Smooth muscle cell (in vitro differentiated cells): ENCODE measurements around the gene ATF7. TPM values are rescaled to one million over a fixed set of nuclear protein-coding genes. Genes with fewer than 3 reads are reported as not detected.
A peak's percentile ranks its signal among the peaks of the same experiment; 100 is the strongest.

Experiments used
- DNase-seq: peaks from one replicate; lab custom pipeline; 2025; ENCODE audit not compliant: unreplicated experiment; lab: John Stamatoyannopoulos, UW
- H2AFZ ChIP-seq: fragments of 200-600 bp; sonication (generic); 2 replicates; pipeline ENCODE4 v1.6.0; 2016; ENCODE audit warnings: antibody characterized with exemption, low read depth, mild to moderate bottlenecking
- H3F3A ChIP-seq: fragments of 200-600 bp; sonication (generic); 2 replicates; pipeline ENCODE4 v1.6.0; 2017; ENCODE audit warnings: antibody characterized with exemption, low read depth
- H3K27ac ChIP-seq: fragments of 200-600 bp; sonication (generic); 2 replicates; pipeline ENCODE4 v1.5.1; 2016; ENCODE audit warnings: low read depth, mild to moderate bottlenecking
- H3K27me3 ChIP-seq: fragments of 200-600 bp; sonication (generic); 2 replicates; pipeline ENCODE4 v1.6.1; 2016; ENCODE audit warnings: low read depth, mild to moderate bottlenecking
- H3K36me3 ChIP-seq: fragments of 200-600 bp; sonication (generic); 2 replicates; pipeline ENCODE4 v1.5.1; 2016; ENCODE audit warnings: low read depth
- H3K4me1 ChIP-seq: fragments of 200-600 bp; sonication (generic); 2 replicates; pipeline ENCODE4 v1.5.1; 2016; ENCODE audit warnings: low read depth
- H3K4me2 ChIP-seq: fragments of 200-600 bp; sonication (generic); 2 replicates; pipeline ENCODE4 v1.6.0; 2016; ENCODE audit warnings: mild to moderate bottlenecking
- H3K4me3 ChIP-seq: fragments of 200-600 bp; sonication (generic); 2 replicates; pipeline ENCODE4 v1.5.1; 2016; ENCODE audit warnings: mild to moderate bottlenecking
- H3K79me2 ChIP-seq: fragments of 200-600 bp; sonication (generic); 2 replicates; pipeline ENCODE4 v1.6.0; 2016; ENCODE audit warnings: low read depth, mild to moderate bottlenecking
- H3K9ac ChIP-seq: fragments of 200-600 bp; sonication (generic); 2 replicates; pipeline ENCODE4 v1.6.0; 2016; ENCODE audit warnings: low read depth
- H3K9me3 ChIP-seq: fragments of 200-600 bp; sonication (generic); replicated peaks from 2 replicates; pipeline ENCODE4 v1.5.1; 2016; ENCODE audit warnings: low read depth
- H4K20me1 ChIP-seq: fragments of 200-600 bp; sonication (generic); 2 replicates; pipeline ENCODE4 v1.6.0; 2016; ENCODE audit warnings: low read depth
- CTCF ChIP-seq: fragments of 200-600 bp; sonication (generic); IDR thresholded peaks from 2 replicates; pipeline ENCODE4 v1.5.1; 2017; ENCODE audit warnings: borderline replicate concordance, mild to moderate bottlenecking, antibody characterized with exemption; ENCODE audit not compliant: insufficient read depth, poor library complexity, severe bottlenecking
- WGBS: methylation state at CpG from one replicate; pipeline ENCODE4 v1.1.7; 2016; ENCODE audit warnings: low lambda C conversion rate; 5-methylcytosine and 5-hydroxymethylcytosine counted together
- polyA plus RNA-seq: library from polyadenylated mRNA; unstranded; fragments of >200 nt; fragmentation: Nextera tagmentation; extraction: Ambion mirVana; gene quantifications from 2 replicates; pipeline ENCODE4 v1.2.1, GENCODE V29; 2016
- total RNA-seq: library from RNA; depleted of rRNA; stranded (reverse); fragments of >200 nt; gene quantifications from 2 replicates; pipeline ENCODE4 v1.2.3, GENCODE V29; 2014

ATF7 gene
- total and polyA plus RNA-seq, 2 experiments from 2014 or later: 15.2 to 28.5 TPM

GRCh38 chr12:53563452-53564028, 62.6 kb downstream of the ATF7 start:
- Histone ChIP-seq H3K4me2 (no peak overlapping the region), H3K27ac (no peak overlapping the region), H3K9ac (no peak overlapping the region), H2AFZ (no peak overlapping the region), H3K9me3 (no peaks in the 10 kb centered on the region), H3K27me3 (no peaks in the 10 kb centered on the region), H3F3A (peaks cover 6% of the 10 kb centered on the region), H3K36me3 (no peaks in the 10 kb centered on the region), H3K79me2 (peaks cover 4% of the 10 kb centered on the region), H3K4me3 (no peak overlapping the region), H4K20me1 (peaks cover 20% of the 10 kb centered on the region), H3K4me1 (peaks cover 4% of the 10 kb centered on the region)
- DNase-seq: no peak
- no peak for TF ChIP-seq CTCF
- WGBS: 94% methylated on average over 2 of the region's 2 CpGs

- Histone ChIP-seq H3K27ac (peak overlapping the region; percentile 88), H3K36me3 (no peaks in the 10 kb centered on the region)
- 11% methylated on average over 1 of the region's 1 CpG for WGBS
Observed at GRCh38 chr12:53561590-53561953, 64.6 kb downstream of the ATF7 start.

GRCh38 chr12:53560912-53561589, 65.1 kb downstream of the ATF7 start:
- no peaks in the 10 kb centered on the region for H3K9me3 ChIP-seq
- DNase-seq: no peak
- H3K36me3 ChIP-seq: no peaks in the 10 kb centered on the region
- H3F3A ChIP-seq: peaks cover 6% of the 10 kb centered on the region
- H3K4me3 ChIP-seq: no peak overlapping the region
- H2AFZ ChIP-seq: no peak overlapping the region
- H3K27me3 ChIP-seq: no peaks in the 10 kb centered on the region
- TF ChIP-seq CTCF: no peak
- no peaks in the 10 kb centered on the region for H3K4me1 ChIP-seq
- 98% methylated on average over 2 of the region's 2 CpGs for WGBS
- peak overlapping the region; percentile 49 for H3K4me2 ChIP-seq
- H3K9ac ChIP-seq: no peak overlapping the region
- H3K27ac ChIP-seq: peak overlapping the region; percentile 88
- H4K20me1 ChIP-seq: peaks cover 11% of the 10 kb centered on the region
- peaks cover 4% of the 10 kb centered on the region for H3K79me2 ChIP-seq

More at GRCh38 chr12:53561590-53561953, 64.6 kb downstream of the ATF7 start:
- Histone ChIP-seq H3K27me3 (no peaks in the 10 kb centered on the region), H2AFZ (no peak overlapping the region), H3K79me2 (peaks cover 4% of the 10 kb centered on the region), H3K4me3 (no peak overlapping the region), H3F3A (peaks cover 6% of the 10 kb centered on the region), H3K9me3 (no peaks in the 10 kb centered on the region), H3K4me2 (peak overlapping the region; percentile 56), H3K4me1 (peaks cover 4% of the 10 kb centered on the region), H4K20me1 (peaks cover 11% of the 10 kb centered on the region), H3K9ac (peak overlapping the region; percentile 25)
- TF ChIP-seq CTCF: no peak
- DNase-seq: no peak
